ENCODE results near the gene LSAMP.
A peak's percentile ranks its signal among the peaks of the same experiment; 100 is the strongest.

Gene LSAMP

DNA sequence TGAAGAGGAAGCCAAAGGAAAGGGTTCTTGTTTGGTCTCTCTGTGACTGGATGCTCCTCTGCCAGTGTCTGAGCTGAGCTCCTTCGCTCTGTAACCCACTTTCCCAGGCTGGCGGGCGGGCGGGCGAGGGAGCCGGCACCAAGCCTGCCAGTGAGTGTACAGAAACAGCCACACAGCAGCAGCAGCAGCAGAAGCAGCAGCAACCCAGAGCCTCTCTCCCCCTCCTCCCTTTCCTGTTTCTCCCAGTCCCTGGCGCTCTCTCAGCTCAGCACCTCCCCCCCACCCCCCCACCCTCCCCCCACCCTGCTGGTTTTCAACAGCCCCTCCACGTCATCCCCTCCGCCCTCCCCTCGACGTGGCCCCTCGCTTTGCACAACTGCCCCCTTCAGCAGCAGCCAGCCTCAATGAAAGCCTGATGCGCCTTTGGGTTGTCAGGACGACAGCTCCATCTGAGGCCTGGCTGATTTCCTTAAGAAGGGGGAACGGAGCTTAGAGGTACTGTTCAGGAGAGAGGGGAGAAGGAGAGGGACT, at the start of gene LSAMP:
LSAMP (minus strand) TSS at position 177 of the 531 bp plus-strand sequence.
- peak; percentile 64 for DNase-seq

DNA sequence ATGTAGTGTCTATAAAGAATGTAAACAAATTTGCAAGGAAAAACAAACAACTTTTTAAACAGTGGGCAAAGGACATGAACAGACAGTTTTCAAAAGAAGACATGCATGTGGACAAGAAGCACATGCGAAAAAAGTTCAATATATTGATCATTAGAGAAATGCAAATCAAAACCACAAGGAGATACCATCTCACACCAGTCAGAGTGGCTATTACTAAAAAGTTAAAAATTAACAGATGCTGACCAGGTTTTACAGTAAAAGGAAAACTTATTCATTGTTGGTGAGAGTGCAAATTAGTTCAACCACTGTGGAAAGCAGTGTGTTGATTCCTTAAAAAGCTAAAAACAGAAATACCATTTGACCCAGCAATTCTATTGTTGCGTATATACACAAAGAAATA, 47.1 kb upstream of the LSAMP start:
- no peak for DNase-seq

DNA sequence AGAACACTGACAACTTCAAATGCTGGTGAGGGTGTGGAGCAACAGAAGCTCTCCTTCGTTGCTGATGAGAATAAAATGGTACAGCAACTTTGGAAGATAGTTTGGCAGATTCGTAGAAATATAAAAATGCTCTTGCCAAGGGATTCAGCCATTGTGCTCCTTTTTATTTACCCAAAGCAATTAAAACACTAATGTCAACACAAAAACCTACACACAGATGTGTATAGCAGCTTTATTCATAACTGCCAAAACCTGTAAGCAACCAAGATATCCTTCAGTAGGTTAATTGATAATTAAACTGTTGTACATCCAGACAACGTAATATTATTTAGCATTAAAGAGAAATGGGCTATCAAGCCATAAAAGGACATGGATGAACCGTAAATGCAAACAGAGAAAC, 37.8 kb upstream of the LSAMP start:
- DNase-seq: no peak

GRCh38 chr3:116476691-116477090, 31.4 kb upstream of the LSAMP start:
- DNase-seq: no peak

DNA sequence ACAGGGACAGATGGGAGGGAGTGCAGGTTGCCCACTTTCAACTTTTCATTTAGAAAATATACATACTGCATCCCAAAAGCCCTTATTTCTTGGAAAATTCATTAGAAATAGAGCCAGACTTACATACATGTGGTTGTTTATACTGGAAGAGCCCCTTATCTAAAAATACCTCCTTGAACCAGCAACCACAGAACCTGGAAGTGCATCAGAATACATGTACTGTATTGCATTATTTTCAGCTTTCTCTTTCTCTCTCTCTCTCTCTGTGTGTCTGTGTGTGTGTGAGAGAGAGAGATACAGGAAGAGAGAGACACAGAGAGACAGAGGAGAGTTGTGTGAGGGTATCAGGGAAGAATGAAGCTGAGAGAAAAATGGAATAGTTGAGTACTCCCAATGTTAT, 29.5 kb upstream of the LSAMP start:
- peak; percentile 27 for DNase-seq

GRCh38 chr3:116474032-116474780, 28.9 kb upstream of the LSAMP start:
- no peak for DNase-seq

DNA sequence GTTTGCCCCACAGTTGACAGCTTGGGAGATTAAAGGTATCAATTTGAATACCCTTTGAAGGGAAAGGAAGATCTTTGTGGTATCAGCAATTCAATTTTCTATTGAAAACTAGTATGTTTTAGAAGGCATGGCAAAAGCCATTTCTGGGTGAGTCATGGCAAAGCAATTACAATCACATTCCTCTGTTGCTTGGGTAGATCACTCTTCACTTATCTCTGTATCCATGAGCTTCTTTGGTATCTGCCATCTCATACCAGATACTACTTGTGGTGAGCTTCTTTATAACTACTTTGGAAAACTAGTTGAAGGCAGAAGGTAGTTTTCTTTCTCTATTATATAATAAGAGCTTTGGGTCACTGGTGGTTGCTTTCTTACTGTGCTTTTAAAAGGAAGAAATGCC, 28.3 kb upstream of the LSAMP start:
- DNase-seq: peak; percentile 51

- DNase-seq: peak; percentile 30
Observed at GRCh38 chr3:116470605-116471197, 25.4 kb upstream of the LSAMP start.

DNA sequence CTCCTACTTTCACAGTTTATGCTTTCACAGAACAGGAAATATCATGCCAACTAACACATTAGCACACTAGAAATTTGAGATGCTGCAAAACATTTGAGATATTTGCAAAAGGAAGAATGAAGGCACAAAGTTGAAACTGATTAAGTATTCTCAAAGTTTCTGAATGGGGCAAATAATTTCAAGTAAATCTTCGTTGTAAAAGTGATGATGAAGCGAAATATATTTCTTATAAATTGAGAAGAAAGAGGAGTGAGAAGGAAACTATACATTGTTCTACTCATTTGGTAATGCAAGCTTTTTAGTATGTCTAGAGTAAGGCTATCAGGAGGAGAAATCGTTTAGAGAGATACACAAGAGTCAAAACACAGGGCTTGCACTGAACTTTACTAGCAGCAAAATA, 24.3 kb upstream of the LSAMP start:
- no peak for DNase-seq

DNA sequence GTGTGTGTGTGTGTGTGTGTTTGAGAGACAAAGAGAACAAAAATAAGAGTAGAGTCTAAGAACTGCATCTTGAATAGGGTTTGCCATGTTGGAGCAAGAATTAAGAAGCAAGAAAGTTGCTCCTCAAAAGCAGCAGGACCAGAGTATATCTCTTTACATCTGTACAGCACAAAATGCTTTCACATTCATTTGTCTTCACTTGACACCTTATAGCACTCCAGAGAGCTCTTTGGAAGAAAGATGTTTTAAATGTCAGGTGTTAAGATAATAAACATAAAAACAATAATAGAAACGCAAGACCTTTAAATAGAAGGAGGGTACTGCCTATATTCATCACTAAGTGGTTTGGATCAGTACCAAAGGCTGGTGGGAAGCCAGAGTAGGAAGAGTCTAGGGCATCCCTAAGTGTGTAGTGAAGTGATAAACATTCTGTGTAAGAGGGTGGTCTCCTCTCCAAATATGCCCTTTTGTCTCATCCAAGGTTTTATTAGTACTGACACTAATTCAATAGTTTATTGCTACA, 19.1 kb upstream of the LSAMP start:
- no peak for DNase-seq

DNA sequence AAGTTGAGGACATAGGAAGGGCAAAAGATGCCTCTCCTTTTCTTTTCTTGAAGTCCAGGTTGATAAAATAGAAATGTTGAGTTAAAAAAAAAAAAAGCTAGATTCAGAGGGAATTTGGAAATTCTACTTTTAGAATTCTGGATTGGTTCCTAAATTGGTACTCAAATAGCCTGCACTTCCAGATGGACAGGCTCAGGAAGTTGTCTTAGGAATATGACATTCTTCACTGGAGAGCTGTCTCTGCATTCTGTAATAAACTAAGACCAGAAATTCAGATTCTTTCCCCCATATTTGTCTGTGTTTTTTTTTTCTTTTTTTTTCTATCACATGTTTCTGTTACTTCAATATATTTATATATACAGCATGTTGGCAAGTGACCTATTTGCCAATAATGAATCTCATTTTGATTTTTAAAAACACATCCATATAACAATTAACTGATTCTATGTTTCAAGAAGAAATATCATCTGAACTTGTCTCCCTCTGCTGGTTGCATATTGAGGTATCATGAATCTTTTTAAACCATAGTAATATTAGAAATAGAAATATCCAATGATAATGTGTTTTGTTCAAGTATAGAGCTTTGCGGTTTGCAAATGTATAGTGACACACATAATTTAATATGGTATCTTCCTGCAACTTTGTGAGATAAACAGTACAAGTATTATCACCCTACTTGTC, 8.5 kb upstream of the LSAMP start:
- peak; percentile 37 for DNase-seq

GRCh38 chr3:116449546-116450350, 4.5 kb upstream of the LSAMP start:
- DNase-seq: peak; percentile 25

- DNase-seq: no peak
Observed at GRCh38 chr3:116445990-116446389, 703 bp upstream of the LSAMP start.

DNA sequence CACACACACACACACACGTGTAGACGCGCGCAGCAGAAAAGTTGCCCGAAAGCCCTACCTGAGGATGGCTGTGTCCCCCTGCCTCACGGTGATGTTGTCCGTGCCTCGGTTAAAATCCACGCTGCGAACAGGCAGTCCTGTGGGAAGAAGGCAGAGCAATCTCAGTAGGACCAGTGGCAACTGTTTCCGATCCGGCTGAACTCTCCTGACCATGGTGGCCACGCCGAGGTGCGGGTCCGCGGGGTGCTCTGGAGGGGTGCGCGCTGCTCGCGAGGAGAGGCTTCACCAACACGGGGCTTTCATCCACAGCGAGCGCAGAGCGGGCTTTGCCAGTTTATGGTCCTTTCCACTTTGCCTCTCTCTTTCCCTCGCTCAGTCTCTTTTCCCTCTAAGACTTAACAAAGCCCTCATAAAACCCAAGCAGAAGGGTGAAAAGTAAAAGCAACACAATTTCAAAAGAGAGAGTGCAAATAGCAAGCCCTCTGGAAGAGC, 422 bp downstream of the LSAMP start:
- DNase-seq: peak; percentile 13

DNA sequence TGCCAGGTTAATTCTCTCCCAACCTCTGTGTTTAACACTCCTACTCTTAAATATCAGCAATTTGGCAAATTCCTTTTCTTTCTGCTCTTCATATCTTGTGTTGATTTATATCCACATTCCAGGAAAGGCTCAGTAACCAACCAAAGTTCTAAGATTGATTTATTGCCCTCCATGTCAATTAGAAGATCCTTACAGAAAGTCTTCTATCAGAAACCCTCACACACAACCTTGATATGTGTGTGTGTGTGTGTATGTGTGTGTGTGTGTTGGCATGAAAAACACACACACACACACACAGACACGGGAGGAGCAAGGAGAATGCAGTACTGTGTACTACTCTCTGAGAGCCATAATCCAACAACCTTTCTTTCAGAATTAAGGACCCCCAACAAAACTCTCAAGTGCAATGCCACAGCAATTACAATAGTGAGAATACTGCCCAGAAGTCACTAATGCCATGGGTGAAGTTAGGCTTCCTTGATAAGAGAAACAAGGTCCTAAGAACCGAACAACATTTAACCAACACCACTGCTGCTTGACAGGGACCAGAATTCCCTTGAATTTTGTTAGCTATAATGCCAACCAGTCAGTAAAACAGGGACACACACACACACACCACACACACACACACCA, 1.1 kb downstream of the LSAMP start:
- DNase-seq: peak; percentile 40

GRCh38 chr3:116443191-116443661, 2.1 kb downstream of the LSAMP start:
- DNase-seq: peak; percentile 55

GRCh38 chr3:116442331-116443021, 2.8 kb downstream of the LSAMP start:
- no peak for DNase-seq

- no peak for DNase-seq
Observed at GRCh38 chr3:116441652-116442051, 3.6 kb downstream of the LSAMP start.

DNA sequence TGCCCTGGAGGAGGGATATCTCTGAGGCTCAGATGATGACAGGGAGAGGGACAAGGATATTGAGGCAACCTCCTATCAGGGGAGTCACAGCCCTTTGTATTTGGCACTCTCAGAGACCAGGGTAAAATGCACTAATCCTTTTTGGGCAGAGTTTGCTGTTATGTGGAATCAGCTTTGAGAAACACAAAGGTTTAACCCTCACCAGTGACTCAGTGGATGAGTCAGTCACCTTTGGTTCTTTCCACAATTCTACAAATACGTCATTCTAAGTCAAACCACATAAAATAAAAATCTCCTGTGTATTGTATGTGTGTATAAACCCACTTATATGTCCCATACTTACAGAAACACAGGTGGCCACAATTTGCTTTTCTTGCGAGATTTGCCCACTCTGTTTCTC, 5.1 kb downstream of the LSAMP start:
- peak; percentile 85 for DNase-seq

- DNase-seq: no peak
Observed at GRCh38 chr3:116433552-116433951, 11.7 kb downstream of the LSAMP start.

GRCh38 chr3:116432795-116433194, 12.5 kb downstream of the LSAMP start:
- DNase-seq: peak; percentile 12

Measured in fibroblast of upper back skin (primary cell).